ENCODE measurements around the gene NCR1. TPM values are rescaled to one million over a fixed set of nuclear protein-coding genes. Genes with fewer than 3 reads are reported as not detected.
"Not testable (repeated sequence)": the region's sequence is repeated elsewhere in the genome, so short reads cannot be mapped to it uniquely, and the experiment has no call there.

The NCR1 gene
- total and polyA plus RNA-seq, 2 of the 8 experiments (the other 6 are each of a cell fraction or from before 2014, with no cell fraction given), result 1.5 to 5.1 TPM

- no peak for TF ChIP-seq SP1 (IDR thresholded peaks at IDR 0.05; ENCODE audit: low read depth, low read length)
- TF ChIP-seq SAP30 (IDR thresholded peaks at IDR 0.05; ENCODE audit: insufficient read depth, insufficient replicate concordance, low read length), result no peak
Measured at GRCh38 chr19:54938906-54939305, 33.0 kb downstream of the NCR1 start (continued).

GRCh38 chr19:54939538-54939937, 33.6 kb downstream of the NCR1 start:
- H2BK15ac ChIP-seq (ENCODE audit: low read length); H2AFZ ChIP-seq (ENCODE audit: low read length); H3K27me3 ChIP-seq (replicated peaks in 1 of 4; ENCODE audit: control insufficient read depth in 3 of 4, extremely low read depth in 1 of 4, insufficient read depth in 3 of 4, low read length in 3 of 4); H3K4me3 ChIP-seq (ENCODE audit: extremely low read depth in 1 of 4, insufficient read depth in 2 of 4, low read depth in 3 of 4, low read length in 4 of 4); H3K18ac ChIP-seq (ENCODE audit: extremely low read depth, low read length); H2BK5ac ChIP-seq (ENCODE audit: low read depth, low read length); H2AK5ac ChIP-seq (ENCODE audit: low read depth, low read length); H3K79me1 ChIP-seq (ENCODE audit: low read depth, low read length); H2BK20ac ChIP-seq (ENCODE audit: low read length); H4K8ac ChIP-seq (ENCODE audit: extremely low read depth, insufficient read depth, low read length); H3K4ac ChIP-seq (replicated peaks; ENCODE audit: insufficient read length, low read depth, low read length); DNase-seq (ENCODE audit: low read depth in 1 of 2, low spot score in 2 of 2); H3K79me2 ChIP-seq (ENCODE audit: control insufficient read depth in 1 of 2, insufficient read depth in 2 of 2, low read length in 2 of 2); H4K5ac ChIP-seq (ENCODE audit: insufficient read length, low read depth, low read length); H4K20me1 ChIP-seq (replicated peaks in 1 of 2; ENCODE audit: control insufficient read depth in 1 of 2, insufficient read depth in 2 of 2, low read length in 2 of 2); H3K14ac ChIP-seq (ENCODE audit: insufficient read length); H3K4me1 ChIP-seq (replicated peaks in 1 of 4; ENCODE audit: control insufficient read depth in 3 of 4, insufficient read depth in 4 of 4, low read length in 3 of 4); H4K91ac ChIP-seq (replicated peaks; ENCODE audit: insufficient read length, low read length); H3K36me3 ChIP-seq (ENCODE audit: control insufficient read depth in 2 of 4, insufficient read depth in 4 of 4, low read length in 3 of 4); H3K4me2 ChIP-seq (ENCODE audit: insufficient read depth in 1 of 2, low read depth in 2 of 2, low read length in 2 of 2); H3K27ac ChIP-seq (ENCODE audit: low read depth, low read length); H3K56ac ChIP-seq (replicated peaks; ENCODE audit: insufficient read length, low read depth, low read length); H3K9me3 ChIP-seq (ENCODE audit: insufficient read depth in 2 of 2, low read depth in 1 of 2, low read length in 1 of 2); H2BK120ac ChIP-seq (replicated peaks; ENCODE audit: low read depth, low read length); POLR2A ChIA-PET (ENCODE audit: partially characterized antibody); H2BK12ac ChIP-seq (ENCODE audit: low read depth, low read length); H3K9ac ChIP-seq (replicated peaks in 1 of 4; ENCODE audit: extremely low read depth in 1 of 4, low read depth in 3 of 4, low read length in 3 of 4); FAIRE-seq; H3K23ac ChIP-seq (ENCODE audit: insufficient read length); H3K23me2 ChIP-seq (ENCODE audit: low read depth, low read length): not testable (repeated sequence)
- 97% methylated on average over 9 of the region's 28 CpGs; no CpG with 5 or more reads in 1 of the 2 experiments for WGBS, 2 experiments (ENCODE audit: extremely low coverage in 1 of 2, insufficient coverage in 1 of 2, insufficient read length in 1 of 2, insufficient replicate concordance in 2 of 2, low coverage in 1 of 2, low lambda C conversion rate in 2 of 2, missing lambda C conversion rate in 1 of 2)
- CTCF ChIA-PET (ENCODE audit: partially characterized antibody), result interaction anchor here (0.9 to 1.6 kb wide), 2 partner anchors 11 to 58 kb away, joined by 3 read pairs; no protein-coding TSS in a partner anchor

All from H1 (cell line).